RPMI8226 (cell line): Measurements from ENCODE around the gene P2RY2.
"Not testable (repeated sequence)": the region's sequence is repeated elsewhere in the genome, so short reads cannot be mapped to it uniquely, and the experiment has no call there.

ENCODE experiments used
- DNase-seq: peaks from one replicate; pipeline ENCODE4 v3.0.0-alpha.2; 2015

The P2RY2 gene

GRCh38 chr11:73229896-73230875 lies 12.1 kb downstream of the P2RY2 start:
- no peak for DNase-seq

GRCh38 chr11:73230931-73231330 lies 12.8 kb downstream of the P2RY2 start:
- no peak for DNase-seq

GRCh38 chr11:73232487-73232886 lies 14.4 kb downstream of the P2RY2 start:
- not testable (repeated sequence) for DNase-seq

GRCh38 chr11:73233211-73233610 lies 15.1 kb downstream of the P2RY2 start:
- no peak for DNase-seq

- DNase-seq = no peak
Measured at GRCh38 chr11:73233692-73234470, 15.8 kb downstream of the P2RY2 start.

GRCh38 chr11:73234471-73235181 lies 16.5 kb downstream of the P2RY2 start:
- no peak for DNase-seq

- DNase-seq = no peak
Measured at GRCh38 chr11:73235236-73235786, 17.2 kb downstream of the P2RY2 start.

GRCh38 chr11:73236205-73236765 lies 18.2 kb downstream of the P2RY2 start:
- no peak for DNase-seq

GRCh38 chr11:73236854-73237253 lies 18.8 kb downstream of the P2RY2 start:
- DNase-seq = peak; percentile 72

GRCh38 chr11:73237471-73238290 lies 19.6 kb downstream of the P2RY2 start:
- no peak for DNase-seq

GRCh38 chr11:73239111-73239521 lies 21.0 kb downstream of the P2RY2 start:
- DNase-seq = no peak

GRCh38 chr11:73239571-73240189 lies 21.6 kb downstream of the P2RY2 start:
- DNase-seq = no peak

- no peak for DNase-seq
Measured at GRCh38 chr11:73240190-73240781, 22.2 kb downstream of the P2RY2 start.

GRCh38 chr11:73241300-73241699 lies 23.2 kb downstream of the P2RY2 start:
- no peak for DNase-seq

- DNase-seq = peak; percentile 83
Measured at GRCh38 chr11:73242251-73243092, 24.4 kb downstream of the P2RY2 start.

- DNase-seq = no peak
Measured at GRCh38 chr11:73243093-73243485, 25.0 kb downstream of the P2RY2 start.

GRCh38 chr11:73244589-73245240 lies 26.6 kb downstream of the P2RY2 start:
- DNase-seq = no peak

- DNase-seq = no peak
Measured at GRCh38 chr11:73245461-73245860, 27.4 kb downstream of the P2RY2 start.

GRCh38 chr11:73246303-73246702 lies 28.2 kb downstream of the P2RY2 start:
- no peak for DNase-seq
